GM18517 (cell line): ENCODE measurements around the gene CACNA1C.

Experiments
- ATAC-seq: cut with Tn5 transposase; IDR thresholded peaks from one replicate; pipeline ENCODE4 v1.9.1; 2021; ENCODE audit warnings: mild to moderate bottlenecking, moderate library complexity; ENCODE audit not compliant: unreplicated experiment

CACNA1C gene

DNA sequence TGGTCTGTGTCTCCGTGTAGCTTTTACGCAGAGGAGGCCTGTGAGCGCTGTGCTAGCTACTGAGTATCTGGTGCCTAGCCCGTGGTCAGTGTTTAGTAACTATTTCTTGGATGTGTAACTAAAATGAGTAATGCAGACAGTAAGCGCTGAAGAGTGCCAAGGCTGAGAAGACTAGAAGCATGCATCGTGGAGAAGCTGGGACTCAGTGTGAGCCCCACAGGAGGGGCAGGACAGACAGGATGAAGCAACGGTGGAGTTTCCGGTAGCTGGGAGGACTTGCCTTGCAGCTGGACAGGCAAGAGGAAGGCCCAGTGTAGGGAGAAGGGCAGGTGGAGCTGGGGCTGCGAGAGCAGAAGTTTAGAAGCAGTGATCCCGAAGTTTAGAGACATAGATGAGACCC lies 508.6 kb downstream of the CACNA1C start:
- no peak for ATAC-seq

DNA sequence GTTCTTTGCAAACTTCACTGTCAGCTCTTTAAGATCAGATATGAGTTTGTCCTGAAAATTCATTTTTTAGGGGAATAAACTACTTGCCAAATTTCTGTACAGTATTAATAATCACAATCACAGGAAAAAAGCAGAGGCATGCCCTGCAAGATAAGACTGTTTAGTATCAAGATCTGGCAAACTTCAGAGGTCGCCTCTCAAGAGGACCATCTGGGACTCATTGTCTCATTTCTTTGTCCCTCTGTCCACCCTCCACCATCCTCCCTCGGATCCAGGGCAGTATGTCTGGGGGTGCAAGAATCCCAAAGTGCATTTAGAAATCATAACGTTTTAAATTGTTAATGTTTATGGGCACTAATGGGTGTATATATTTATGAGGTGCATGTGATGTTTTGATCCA lies 509.6 kb downstream of the CACNA1C start:
- no peak for ATAC-seq

DNA sequence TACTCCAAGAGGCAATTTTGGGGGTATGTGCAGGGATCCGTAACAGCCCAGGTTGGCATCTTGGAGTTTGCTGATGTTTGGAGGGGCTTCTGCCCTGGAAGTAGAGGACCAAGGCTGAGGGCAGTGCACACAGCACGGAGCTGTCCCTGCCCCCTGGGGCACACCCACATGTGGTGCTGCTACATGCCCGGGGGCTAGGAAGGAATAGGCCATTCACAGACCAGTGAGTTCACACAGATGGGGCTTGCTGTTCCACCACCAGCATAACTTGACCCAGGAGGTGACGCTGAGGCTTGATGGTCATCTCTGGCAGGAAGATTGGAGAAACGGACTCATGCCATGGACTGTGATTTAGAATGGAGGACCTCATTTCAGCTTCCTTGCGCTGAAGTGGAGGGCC lies 510.9 kb downstream of the CACNA1C start:
- no peak for ATAC-seq

DNA sequence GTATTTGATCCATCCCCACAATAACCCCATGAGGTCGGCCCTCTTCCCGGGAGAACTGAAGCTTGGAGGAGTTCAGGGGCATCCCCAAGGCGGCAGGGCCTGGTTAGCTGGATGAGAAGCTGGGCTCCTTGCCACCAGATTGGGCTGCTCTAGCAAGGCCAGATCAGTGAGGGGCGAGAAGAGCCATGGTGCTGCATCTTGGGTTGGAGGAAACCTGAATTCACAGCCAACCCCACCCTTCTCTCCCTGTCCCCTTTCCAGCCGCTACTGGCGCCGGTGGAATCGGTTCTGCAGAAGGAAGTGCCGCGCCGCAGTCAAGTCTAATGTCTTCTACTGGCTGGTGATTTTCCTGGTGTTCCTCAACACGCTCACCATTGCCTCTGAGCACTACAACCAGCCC lies 513.4 kb downstream of the CACNA1C start:
- no peak for ATAC-seq

DNA sequence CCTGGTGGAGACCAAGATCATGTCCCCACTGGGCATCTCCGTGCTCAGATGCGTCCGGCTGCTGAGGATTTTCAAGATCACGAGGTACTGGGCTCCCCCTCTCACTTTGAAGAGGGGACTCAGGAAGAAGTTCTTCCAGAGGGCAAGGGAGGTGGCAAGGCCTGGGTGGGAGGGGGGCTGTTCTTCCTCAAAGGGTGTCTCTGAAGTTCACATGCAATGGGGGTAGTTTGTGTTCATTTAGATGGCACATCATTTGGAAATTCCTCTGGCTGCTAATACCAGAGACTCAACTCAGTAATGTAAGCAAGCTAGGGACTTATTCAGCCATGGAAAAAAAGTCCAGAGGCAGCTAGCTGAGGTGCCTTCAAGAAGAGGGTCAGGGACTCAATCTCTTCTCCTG lies 514.9 kb downstream of the CACNA1C start:
- ATAC-seq: no peak

DNA sequence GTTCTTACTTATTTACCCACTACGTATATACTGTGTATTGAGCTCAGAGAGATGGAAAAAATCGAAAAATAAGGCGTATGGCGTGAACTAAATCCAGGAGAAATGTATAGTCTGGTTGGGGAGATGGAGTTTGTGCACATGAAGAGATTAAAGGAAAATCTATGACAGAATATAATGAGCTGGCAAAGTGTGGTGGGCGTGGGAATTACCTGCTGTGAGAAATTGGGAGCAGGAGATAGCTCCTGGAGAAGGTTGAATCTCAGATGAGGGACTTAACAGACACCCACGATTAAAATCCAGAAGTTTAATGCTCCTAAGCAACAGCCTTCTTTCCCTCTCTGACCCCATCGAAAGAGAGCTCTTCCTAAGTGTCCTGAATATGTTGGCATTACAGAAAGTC lies 517.8 kb downstream of the CACNA1C start:
- ATAC-seq: no peak

DNA sequence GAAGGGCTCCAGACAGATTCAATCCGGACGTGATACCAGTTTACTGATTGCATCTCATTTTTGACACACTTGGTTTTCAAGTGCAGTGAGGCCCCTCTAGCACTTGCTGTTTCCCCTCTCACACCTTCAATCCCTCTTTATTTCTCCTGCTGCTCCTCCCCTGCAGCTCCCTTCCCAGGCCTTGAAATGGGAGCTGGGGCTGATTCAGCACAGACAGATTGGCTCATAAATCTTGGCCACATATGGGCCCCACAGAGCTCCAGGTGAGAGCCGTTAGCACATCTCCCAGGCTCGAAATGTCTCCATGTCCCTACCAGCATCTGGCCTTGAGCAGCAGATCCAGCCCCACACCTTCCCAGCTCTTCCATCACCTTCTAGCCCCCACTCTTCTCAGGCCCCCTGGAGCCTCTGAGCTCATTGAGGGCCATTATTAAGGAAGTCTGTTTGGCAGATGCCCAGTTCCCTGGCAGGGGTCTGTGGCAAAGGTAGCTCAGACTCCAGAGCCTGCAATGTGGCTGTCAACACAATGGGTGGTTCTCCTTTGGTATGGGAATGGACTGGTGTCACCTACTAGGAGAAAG lies 521.7 kb downstream of the CACNA1C start:
- no peak for ATAC-seq

DNA sequence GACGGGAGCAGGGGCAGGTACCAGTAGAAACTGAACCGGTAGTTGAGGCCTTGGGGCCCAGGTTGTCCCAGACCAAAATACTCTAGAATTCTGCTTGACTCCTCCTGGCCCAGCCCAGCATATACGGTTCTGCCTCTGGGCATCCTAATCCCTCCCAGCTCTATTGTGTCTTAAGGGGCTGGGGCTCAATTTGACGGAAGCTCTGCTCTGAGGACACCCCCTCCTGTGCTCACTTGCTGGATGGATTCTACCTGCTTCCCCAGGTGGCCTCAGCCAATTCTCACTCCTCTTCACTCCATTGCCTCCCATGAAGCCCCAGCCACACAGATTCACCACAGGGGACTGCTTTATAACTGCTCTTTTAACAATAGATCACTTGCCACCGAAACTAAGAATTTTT lies 522.5 kb downstream of the CACNA1C start:
- no peak for ATAC-seq

DNA sequence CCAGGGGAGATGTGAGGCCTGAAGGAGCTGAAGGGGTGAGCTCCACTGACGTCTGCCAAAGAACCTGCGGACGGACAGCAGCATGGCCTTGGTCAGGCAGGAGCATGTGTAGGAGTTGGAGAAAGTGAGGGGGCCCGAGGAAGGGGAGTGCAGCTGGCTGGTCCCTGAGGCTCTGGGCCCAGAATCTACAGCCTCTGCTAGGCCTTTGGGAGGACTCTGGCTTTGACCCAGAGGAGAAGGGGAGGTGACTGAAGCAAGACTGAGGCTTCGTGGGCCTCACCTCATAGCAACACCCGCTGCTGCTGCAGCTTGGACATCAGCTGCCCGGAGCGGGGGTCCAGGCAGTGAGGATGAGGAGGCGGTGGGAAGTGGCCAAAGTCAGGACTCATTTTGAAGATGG lies 525.4 kb downstream of the CACNA1C start:
- ATAC-seq: no peak

DNA sequence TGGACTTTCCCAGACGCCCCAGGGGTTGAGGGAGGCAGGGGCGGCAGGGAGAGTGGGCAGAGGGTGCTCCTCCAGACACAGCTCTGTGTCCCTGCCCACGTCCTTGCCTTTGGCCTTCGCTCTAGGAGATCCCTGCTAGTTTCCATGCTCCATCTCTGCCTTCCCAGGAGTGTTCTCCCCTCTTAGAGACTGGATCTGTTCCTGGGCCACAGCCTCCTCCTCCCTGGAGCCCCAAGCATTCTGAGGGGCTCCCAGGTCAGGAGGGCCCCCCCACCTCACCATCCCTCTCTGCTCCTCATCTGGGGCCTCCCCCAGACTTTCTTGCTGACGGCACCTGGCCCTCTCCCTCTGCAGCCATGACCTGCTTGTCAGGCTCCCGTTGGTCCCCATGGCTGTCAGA lies 526.0 kb downstream of the CACNA1C start:
- ATAC-seq: no peak

DNA sequence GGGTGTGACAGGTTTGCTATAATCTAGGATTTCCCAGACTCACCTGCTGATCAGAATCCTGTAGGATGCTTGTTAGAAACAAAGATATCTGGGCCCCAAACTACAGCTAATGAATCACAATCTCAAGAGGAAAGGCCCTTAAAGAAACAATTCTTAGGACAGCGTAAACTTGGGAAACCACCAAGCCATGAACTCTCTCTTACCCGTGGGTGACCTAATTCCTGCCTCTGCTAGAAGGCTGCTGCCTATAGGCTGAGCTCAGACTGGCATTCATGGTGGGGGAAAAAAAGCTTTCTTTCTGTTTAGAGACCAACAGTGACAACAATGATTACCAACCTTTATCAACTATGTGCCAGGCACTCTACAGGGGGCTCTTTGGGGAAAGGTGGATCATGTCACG lies 528.0 kb downstream of the CACNA1C start:
- no peak for ATAC-seq

DNA sequence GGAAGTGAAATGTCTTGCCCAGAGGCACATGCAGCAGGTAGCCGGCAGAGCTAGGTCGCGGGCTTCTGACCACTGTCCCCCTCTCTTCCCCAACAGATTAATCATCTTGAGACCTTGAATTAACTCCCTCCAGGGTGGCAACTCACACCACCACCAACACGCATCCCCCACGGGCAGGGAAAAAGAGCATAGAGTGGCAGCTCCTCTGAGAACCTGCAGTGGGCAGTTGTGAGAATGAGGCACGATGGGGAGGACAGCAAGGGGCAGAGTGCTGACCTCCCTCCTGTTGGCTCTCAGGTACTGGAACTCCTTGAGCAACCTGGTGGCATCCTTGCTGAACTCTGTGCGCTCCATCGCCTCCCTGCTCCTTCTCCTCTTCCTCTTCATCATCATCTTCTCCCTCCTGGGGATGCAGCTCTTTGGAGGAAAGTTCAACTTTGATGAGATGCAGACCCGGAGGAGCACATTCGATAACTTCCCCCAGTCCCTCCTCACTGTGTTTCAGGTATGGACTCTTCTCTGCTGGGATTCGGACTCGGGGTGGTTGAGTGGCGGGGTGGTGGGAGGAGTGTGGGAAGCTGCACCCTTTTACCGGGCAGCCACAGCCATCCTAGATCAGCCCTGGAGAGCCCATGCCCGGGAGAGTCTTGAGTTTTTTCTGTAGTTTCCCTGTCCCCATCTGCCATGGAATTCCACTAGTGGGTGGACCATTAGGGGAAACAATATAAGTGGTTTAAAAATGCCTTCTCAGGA lies 528.7 kb downstream of the CACNA1C start:
- no peak for ATAC-seq

DNA sequence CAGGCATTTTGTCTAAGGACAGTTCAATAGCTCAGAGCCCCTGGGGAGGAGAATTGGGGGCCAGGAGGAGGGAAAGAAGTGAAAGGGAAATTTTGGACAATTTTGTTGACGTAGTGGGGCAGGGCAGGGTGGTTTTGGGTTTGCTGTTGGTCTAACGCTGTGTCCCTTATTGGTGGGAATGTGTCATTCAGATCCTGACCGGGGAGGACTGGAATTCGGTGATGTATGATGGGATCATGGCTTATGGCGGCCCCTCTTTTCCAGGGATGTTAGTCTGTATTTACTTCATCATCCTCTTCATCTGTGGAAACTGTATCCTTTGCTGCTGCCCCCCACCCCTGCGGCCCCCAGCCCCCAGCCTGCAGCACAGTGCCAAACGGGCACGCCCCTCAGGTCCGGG lies 529.8 kb downstream of the CACNA1C start:
- ATAC-seq: no peak

DNA sequence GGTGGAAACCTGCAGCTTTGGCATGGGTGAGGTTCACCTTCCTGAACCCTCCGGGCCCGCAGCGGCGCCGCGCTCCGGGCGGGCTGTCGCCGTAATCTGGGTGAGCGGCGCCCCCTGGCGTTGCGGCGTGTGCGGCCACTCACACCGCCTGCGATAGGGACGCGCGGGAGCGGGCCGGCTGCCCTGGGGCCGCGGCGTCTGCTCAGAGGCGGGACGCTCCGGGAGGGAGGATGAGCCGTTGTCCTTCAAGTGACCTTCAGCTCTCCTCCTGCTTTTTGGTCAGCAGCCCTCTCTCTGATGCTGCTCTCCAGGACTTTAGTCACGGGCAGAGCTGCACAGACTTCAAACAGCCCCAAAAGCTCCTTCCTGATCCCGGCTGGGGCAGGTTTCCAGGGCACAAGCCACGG lies 530.3 kb downstream of the CACNA1C start:
- ATAC-seq: no peak

DNA sequence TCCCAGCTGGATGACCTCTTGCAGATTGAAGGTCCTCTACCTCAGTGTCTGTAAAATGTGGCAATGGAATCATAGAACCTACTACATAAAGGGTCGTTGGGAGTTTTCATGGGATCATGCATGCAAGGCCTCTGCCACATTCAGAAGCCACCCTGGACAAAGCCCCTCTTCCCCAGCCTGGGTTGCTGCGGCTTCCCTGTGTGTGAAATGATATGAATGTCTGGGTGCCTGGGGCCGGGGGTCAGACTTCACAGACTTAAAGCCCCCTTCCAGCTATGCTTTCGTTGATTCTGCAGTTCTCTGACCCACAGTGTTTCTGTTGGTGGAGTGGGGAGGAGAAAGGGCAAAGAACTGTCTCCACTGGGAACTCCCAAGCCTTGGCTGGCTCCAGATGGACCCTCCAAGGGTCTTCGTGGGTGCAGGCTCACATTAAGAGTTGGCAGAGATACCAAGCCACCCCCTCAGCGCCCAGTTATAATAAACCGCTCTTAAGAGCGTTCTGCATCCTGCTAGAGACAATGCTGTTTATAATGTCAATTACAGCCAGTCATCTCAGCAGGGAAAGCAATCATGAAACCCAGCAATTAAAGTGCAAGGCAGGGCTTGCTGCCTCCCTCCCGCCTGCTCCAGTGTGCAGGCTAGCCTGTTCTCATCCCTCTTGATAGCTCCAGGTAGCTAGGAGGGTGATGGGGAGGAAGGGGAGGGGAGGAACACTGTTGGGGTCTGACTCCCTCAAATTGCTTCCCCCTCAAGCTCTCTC lies 531.0 kb downstream of the CACNA1C start:
- ATAC-seq: no peak

DNA sequence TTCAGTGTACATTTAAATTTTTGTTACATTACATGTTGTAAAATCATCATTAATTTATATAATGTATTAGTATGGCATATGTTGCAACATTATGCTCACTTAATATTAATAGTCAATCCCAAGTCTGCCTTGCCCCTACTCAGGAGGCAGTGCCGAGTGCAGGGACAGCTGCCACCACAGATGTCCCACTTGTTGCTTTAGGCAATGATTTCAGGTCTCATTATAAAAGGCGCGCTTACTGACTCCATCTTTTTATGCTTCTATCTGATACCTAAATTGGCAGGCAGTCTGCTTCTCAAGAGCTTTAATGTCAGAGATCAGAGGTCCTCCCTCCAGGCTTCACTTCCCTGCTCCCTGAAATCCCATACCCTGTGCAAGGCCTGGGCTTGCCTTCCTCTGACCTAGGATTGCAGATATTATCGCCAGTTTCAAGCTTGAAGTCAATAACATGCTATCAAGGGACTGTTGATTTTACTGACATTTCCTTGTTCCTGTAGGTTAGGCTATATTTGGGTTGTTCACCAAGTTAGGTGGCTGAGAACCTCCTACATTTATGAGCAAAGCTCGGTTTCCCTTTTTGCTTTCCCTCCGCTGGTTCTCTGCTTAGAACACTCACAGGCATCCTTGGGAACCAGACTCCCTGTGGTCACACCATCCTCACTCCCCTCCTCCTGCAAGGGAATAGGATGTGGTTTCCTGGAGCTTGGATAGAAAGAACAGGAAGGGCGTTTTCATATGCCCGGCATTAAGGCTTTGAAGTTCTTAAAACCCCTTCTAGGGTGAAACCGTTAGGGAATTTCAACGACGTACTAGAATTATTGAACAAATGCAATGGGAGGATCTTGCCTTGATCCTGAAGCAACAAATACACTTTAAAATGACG lies 533.6 kb downstream of the CACNA1C start:
- ATAC-seq: no peak

DNA sequence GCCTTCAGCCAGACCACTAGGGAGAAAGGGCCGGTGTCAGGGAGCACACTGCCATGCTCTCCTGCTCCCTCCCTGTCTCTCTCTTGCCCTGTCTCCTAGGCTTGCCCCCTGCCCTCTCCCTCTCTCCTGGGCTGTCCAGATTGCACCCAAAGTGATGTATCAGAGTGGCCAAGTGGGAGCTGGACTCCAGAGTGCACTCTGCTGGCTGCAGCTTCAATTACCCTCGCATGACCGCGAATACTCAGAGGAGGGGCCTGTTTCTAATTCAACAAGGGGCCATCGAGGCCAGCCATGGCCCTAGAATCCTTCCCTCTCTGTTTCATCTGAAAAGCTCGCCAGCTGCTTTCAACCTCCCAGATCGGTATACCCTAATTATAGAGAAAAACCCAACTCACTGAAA lies 535.6 kb downstream of the CACNA1C start:
- ATAC-seq: no peak

DNA sequence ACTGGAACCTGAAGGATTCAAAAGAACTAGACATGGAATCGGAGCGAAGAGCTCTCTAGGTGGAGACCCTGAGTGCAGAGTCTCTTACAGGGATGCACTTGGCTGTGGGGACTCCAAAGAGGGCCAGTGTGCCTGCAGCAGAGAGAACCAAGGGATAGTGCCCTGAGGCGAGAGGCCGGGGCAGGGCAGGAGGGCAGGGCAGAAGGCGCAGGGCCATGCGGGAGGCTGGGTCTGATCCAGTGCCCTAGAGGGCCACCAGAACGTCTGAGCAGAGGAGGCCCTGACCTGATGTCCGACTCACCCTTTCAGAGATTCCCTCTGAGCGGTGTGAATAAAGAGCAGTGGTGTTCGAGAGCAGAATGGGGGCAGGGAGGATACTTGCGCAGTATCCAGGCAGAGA lies 536.6 kb downstream of the CACNA1C start:
- ATAC-seq: no peak

DNA sequence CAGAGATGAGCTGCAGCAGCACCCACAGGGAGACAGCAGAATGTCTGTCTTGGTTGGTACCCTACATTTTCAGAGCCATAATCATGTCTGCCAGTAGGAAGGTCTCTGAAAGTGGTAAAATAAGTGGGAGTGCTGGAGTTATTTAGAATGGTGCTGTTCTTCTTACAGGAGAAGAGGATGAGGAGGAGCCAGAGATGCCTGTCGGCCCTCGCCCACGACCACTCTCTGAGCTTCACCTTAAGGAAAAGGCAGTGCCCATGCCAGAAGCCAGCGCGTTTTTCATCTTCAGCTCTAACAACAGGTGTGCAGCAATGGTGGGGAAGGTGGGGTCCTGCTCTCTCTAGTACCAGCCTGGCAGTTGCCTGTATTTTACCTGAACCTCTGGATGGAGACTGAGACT lies 540.3 kb downstream of the CACNA1C start:
- no peak for ATAC-seq

DNA sequence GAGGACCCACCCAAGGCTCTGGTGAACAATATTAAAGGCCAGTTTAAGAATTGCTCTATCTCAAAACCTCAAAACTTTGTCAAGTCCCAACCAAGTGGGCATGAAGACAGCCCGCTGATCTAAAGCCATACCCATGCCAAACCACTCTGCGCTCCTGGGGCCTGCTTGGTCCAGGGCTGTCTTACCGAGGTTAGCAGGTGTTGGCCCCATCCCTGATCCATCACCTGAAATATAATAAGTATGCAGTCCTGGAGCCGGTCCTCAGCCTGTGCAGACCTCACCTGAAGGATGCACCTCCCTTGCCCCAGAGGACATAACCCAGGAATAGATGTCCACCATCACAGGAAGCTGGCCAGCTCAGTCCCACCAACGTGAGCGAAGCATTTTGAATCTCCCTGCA lies 543.7 kb downstream of the CACNA1C start:
- no peak for ATAC-seq

DNA sequence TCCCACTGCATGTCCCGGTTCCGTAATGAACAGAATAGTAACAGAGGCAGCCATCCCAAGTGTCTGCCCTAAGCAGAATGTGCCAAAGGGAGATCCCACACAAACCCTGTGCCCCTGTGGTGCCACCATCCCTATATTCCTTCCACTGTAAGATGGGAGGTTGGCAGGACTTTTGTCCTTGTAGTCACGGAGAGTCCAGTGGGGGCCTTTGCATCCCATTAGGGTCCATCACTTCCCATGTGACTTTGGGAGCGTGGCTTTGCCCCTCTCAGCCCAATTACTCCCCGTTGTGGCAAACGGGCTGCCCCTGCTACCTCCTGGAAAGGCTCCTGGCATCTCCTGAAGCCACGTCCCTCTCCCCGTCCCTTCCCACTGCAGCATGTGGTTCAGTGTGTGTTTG lies 552.5 kb downstream of the CACNA1C start:
- no peak for ATAC-seq
